ENCODE data around the gene SYNE1. TPM values are rescaled to one million over a fixed set of nuclear protein-coding genes. Genes with fewer than 3 reads are reported as not detected.

Gene SYNE1
- total and polyA plus RNA-seq, 7 experiments from 2014 or later = 50.6 to 205 (median 161) TPM

GRCh38 chr6:152271776-152272464 lies 365.2 kb downstream of the SYNE1 start:
- Histone ChIP-seq H3K4me3 (ENCODE audit: low read length) (no peak overlapping the region), H3K27ac (ENCODE audit: low read depth, low read length) (peak overlapping the region; percentile 39), H3K9me3 (ENCODE audit: control insufficient read depth in 2 of 3, low read length in 3 of 3) (no peaks in the 10 kb centered on the region), H3K36me3 (ENCODE audit: control insufficient read depth in 2 of 3, insufficient read depth in 3 of 3, low read length in 3 of 3) (peaks cover 4 to 27% (median 16%) of the 10 kb centered on the region in 3 experiments), H3K4me1 (ENCODE audit: control insufficient read depth in 2 of 2, insufficient read depth in 2 of 2, low read length in 2 of 2) (no peaks in the 10 kb centered on the region), H3K27me3 (ENCODE audit: control insufficient read depth in 2 of 2, insufficient read depth in 2 of 2, low read length in 2 of 2) (no peaks in the 10 kb centered on the region)
- intact Hi-C loops (cut with micrococcal nuclease) = no loop called here
- ATAC-seq (no peak), DNase-seq (no peak)
- H3K27me3 Mint-ChIP-seq = no peaks in the 10 kb centered on the region
- ChIA-PET CTCF (interaction anchor here (1.6 kb wide), 1 partner anchor 581 kb away, joined by 5 read pairs; no protein-coding TSS in a partner anchor), POLR2A (no interaction called here)
- peaks cover 0 to 15% (median 0%) of the 10 kb centered on the region in 7 donors for H3K4me1 Mint-ChIP-seq
- peaks cover 4 to 25% (median 9%) of the 10 kb centered on the region in 5 donors for H3K36me3 Mint-ChIP-seq
- no peak overlapping the region for H3K4me3 Mint-ChIP-seq
- H3K9me3 Mint-ChIP-seq = no peaks in the 10 kb centered on the region
- H3K27ac Mint-ChIP-seq = peak overlapping the region in 6 of 9 donors; percentile 1 to 70 (median 41)

GRCh38 chr6:152270301-152270925 lies 366.7 kb downstream of the SYNE1 start:
- Histone ChIP-seq H3K4me1 (ENCODE audit: control insufficient read depth in 2 of 2, insufficient read depth in 2 of 2, low read length in 2 of 2) (no peaks in the 10 kb centered on the region), H3K27me3 (ENCODE audit: control insufficient read depth in 2 of 2, insufficient read depth in 2 of 2, low read length in 2 of 2) (no peaks in the 10 kb centered on the region), H3K27ac (ENCODE audit: low read depth, low read length) (no peak overlapping the region), H3K36me3 (ENCODE audit: control insufficient read depth in 2 of 3, insufficient read depth in 3 of 3, low read length in 3 of 3) (peaks cover 4 to 21% (median 16%) of the 10 kb centered on the region in 3 experiments), H3K4me3 (ENCODE audit: low read length) (no peak overlapping the region), H3K9me3 (ENCODE audit: control insufficient read depth in 2 of 3, low read length in 3 of 3) (no peaks in the 10 kb centered on the region)
- ChIA-PET CTCF (interaction anchor here (0.6 to 1.5 kb wide), 3 partner anchors 103 to 580 kb away, joined by 3 to 5 read pairs (median 3); no protein-coding TSS in a partner anchor), POLR2A (interaction anchor here (0.5 kb wide), 1 partner anchor 72 kb away, joined by 4 read pairs; no protein-coding TSS in a partner anchor)
- peaks cover 0 to 15% (median 0%) of the 10 kb centered on the region in 7 donors for H3K4me1 Mint-ChIP-seq
- peak overlapping the region in 3 of 9 donors; percentile 25 to 84 (median 56) for H3K27ac Mint-ChIP-seq
- H3K4me3 Mint-ChIP-seq = no peak overlapping the region
- ATAC-seq (no peak), DNase-seq (no peak)
- no peaks in the 10 kb centered on the region for H3K27me3 Mint-ChIP-seq
- intact Hi-C loops (cut with micrococcal nuclease) = no loop called here
- H3K9me3 Mint-ChIP-seq = peaks cover 0 to 2% (median 0%) of the 10 kb centered on the region in 11 donors
- H3K36me3 Mint-ChIP-seq = peaks cover 5 to 32% (median 14%) of the 10 kb centered on the region in 5 donors

DNA sequence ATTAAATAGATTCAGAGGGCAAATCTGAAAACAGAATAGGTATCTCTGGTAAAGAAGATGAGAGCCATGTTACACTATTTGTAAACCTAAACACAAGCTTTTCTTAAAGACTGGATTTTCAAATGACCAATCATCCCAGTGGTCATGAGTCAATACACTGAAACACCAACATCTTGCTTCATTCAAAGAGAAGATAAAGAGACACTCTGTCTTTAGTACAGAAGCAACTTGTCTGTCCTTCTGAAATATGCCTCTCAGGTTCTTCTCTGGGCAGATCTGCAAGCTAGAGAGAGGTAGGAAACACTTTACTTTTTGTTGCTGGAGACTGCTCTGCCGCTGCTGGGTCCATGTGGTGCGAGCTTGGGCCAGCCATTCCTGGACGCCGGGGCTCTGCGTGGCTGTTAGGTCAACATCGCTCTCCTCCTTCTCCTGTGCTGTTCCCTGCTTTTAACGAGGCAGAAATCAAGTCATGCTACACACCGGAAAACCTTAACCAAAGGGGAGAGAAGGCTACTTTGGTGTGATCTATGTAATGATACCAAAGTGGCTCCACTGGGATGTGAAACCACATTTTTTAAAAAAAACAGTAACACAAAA lies 368.2 kb downstream of the SYNE1 start:
- no peak for ATAC-seq
- no peak overlapping the region for H3K4me3 Mint-ChIP-seq
- H3K27ac Mint-ChIP-seq = peak overlapping the region in 3 of 9 donors; percentile 8 to 38 (median 13)
- H3K27ac ChIP-seq (ENCODE audit: low read depth, low read length) = no peak overlapping the region
- H3K4me1 ChIP-seq (ENCODE audit: control insufficient read depth in 2 of 2, insufficient read depth in 2 of 2, low read length in 2 of 2) = no peaks in the 10 kb centered on the region
- H3K9me3 ChIP-seq (ENCODE audit: control insufficient read depth in 2 of 3, low read length in 3 of 3) = no peaks in the 10 kb centered on the region
- H3K4me1 Mint-ChIP-seq = peaks cover 0 to 15% (median 0%) of the 10 kb centered on the region in 7 donors
- peaks cover 5 to 38% (median 22%) of the 10 kb centered on the region in 5 donors for H3K36me3 Mint-ChIP-seq
- CTCF ChIA-PET = interaction anchor here (1.0 to 2.0 kb wide), 3 partner anchors 10 to 578 kb away, joined by 3 to 9 read pairs (median 5); no protein-coding TSS in a partner anchor
- no peaks in the 10 kb centered on the region for H3K27me3 ChIP-seq (ENCODE audit: control insufficient read depth in 2 of 2, insufficient read depth in 2 of 2, low read length in 2 of 2)
- no peak overlapping the region for H3K4me3 ChIP-seq (ENCODE audit: low read length)
- H3K9me3 Mint-ChIP-seq = peaks cover 0 to 8% (median 0%) of the 10 kb centered on the region in 11 donors
- H3K36me3 ChIP-seq (ENCODE audit: control insufficient read depth in 2 of 3, insufficient read depth in 3 of 3, low read length in 3 of 3) = peaks cover 4 to 25% (median 16%) of the 10 kb centered on the region in 3 experiments
- H3K27me3 Mint-ChIP-seq = no peaks in the 10 kb centered on the region
- intact Hi-C loops (cut with micrococcal nuclease) = loop anchor here (1.0 to 10.0 kb wide), 10 partner anchors 36 to 1377 kb away; no protein-coding TSS in a partner anchor
- no peak for DNase-seq
- POLR2A ChIA-PET = interaction anchor here (0.8 kb wide), 1 partner anchor 35 kb away, joined by 3 read pairs; no protein-coding TSS in a partner anchor

DNA sequence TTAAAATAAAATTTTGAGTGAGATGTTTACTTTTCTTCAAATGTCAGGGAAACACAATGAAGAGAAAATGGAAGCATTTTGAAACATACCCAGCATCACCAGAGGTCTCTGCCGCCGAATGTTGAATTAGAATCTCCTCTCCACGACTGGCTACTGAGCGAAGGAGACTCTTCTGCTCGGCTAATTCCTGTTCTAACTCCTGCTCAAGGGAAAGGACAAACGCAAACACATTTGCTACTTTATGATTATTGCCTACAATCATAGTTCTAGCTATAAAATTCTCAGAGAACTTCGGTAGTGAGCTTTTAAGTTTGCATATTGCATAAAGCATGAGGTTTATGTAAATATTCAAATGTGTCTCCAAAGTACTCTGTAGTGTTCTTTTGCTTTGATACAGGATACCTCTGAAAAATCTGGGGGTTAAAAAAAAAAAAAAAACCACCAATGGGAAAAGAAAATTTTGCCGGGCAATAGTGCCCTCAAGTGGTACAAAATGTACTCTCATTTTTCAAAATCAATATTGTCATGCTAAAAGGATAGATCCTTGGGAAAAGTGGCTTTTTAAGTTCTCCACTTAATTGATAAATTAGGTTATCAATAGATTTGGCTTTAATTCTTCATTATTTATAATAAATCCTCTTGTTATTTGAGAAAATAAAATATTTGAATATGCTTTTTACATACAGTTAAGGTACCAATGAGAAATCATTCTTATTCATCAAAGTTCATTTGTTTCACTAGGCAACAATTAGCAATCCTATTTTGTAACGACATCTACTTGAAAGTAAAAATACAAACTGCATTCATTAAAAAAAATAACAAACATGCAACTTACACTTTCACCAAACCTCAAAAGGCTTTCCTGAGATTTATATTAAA lies 369.0 kb downstream of the SYNE1 start:
- no peaks in the 10 kb centered on the region for H3K27me3 ChIP-seq (ENCODE audit: control insufficient read depth in 2 of 2, insufficient read depth in 2 of 2, low read length in 2 of 2)
- H3K27ac ChIP-seq (ENCODE audit: low read depth, low read length) = no peak overlapping the region
- Mint-ChIP-seq H3K36me3 (peaks cover 5 to 45% (median 27%) of the 10 kb centered on the region in 5 donors), H3K27ac (no peak overlapping the region), H3K4me3 (no peak overlapping the region), H3K27me3 (no peaks in the 10 kb centered on the region), H3K4me1 (peaks cover 0 to 15% (median 0%) of the 10 kb centered on the region in 7 donors), H3K9me3 (peaks cover 0 to 13% (median 2%) of the 10 kb centered on the region in 11 donors)
- intact Hi-C loops (cut with micrococcal nuclease) = loop anchor here (1.0 to 10.0 kb wide), 10 partner anchors 35 to 1376 kb away; no protein-coding TSS in a partner anchor
- peaks cover 4 to 32% (median 17%) of the 10 kb centered on the region in 3 experiments for H3K36me3 ChIP-seq (ENCODE audit: control insufficient read depth in 2 of 3, insufficient read depth in 3 of 3, low read length in 3 of 3)
- ChIA-PET POLR2A (interaction anchor here (0.6 to 0.8 kb wide), 3 partner anchors 34 to 838 kb away, joined by 3 read pairs; no protein-coding TSS in a partner anchor), CTCF (interaction anchor here (0.6 to 2.0 kb wide), 15 partner anchors 9 to 608 kb away, joined by 3 to 9 read pairs (median 4); no protein-coding TSS in a partner anchor)
- no peaks in the 10 kb centered on the region for H3K4me1 ChIP-seq (ENCODE audit: control insufficient read depth in 2 of 2, insufficient read depth in 2 of 2, low read length in 2 of 2)
- H3K9me3 ChIP-seq (ENCODE audit: control insufficient read depth in 2 of 3, low read length in 3 of 3) = peaks cover 0 to 7% (median 0%) of the 10 kb centered on the region in 3 experiments
- H3K4me3 ChIP-seq (ENCODE audit: low read length) = no peak overlapping the region
- peak in 5 of 9 donors; percentile 26 to 45 (median 41) for DNase-seq
- no peak for ATAC-seq

- peaks cover 15 to 63% (median 46%) of the 10 kb centered on the region in 5 donors for H3K36me3 Mint-ChIP-seq
Observed at GRCh38 chr6:152265651-152266050, 371.5 kb downstream of the SYNE1 start.

More at GRCh38 chr6:152265651-152266050, 371.5 kb downstream of the SYNE1 start:
- Histone ChIP-seq H3K9me3 (ENCODE audit: control insufficient read depth in 2 of 3, low read length in 3 of 3) (peaks cover 0 to 12% (median 0%) of the 10 kb centered on the region in 3 experiments), H3K27me3 (ENCODE audit: control insufficient read depth in 2 of 2, insufficient read depth in 2 of 2, low read length in 2 of 2) (no peaks in the 10 kb centered on the region), H3K36me3 (ENCODE audit: control insufficient read depth in 2 of 3, insufficient read depth in 3 of 3, low read length in 3 of 3) (peaks cover 4 to 40% (median 15%) of the 10 kb centered on the region in 3 experiments), H3K4me1 (ENCODE audit: control insufficient read depth in 2 of 2, insufficient read depth in 2 of 2, low read length in 2 of 2) (no peaks in the 10 kb centered on the region), H3K4me3 (ENCODE audit: low read length) (no peak overlapping the region), H3K27ac (ENCODE audit: low read depth, low read length) (no peak overlapping the region)
- H3K9me3 Mint-ChIP-seq = peaks cover 0 to 23% (median 12%) of the 10 kb centered on the region in 11 donors
- intact Hi-C loops (cut with micrococcal nuclease) = loop anchor here (5.0 to 10.0 kb wide), 3 partner anchors 33 to 1373 kb away; no protein-coding TSS in a partner anchor
- CTCF ChIA-PET = no interaction called here
- no peak overlapping the region for H3K4me3 Mint-ChIP-seq
- H3K27me3 Mint-ChIP-seq = no peaks in the 10 kb centered on the region
- POLR2A ChIA-PET = no interaction called here
- DNase-seq (no peak), ATAC-seq (no peak)
- H3K27ac Mint-ChIP-seq = peak overlapping the region in 1 of 9 donors; percentile 45
- H3K4me1 Mint-ChIP-seq = peaks cover 0 to 9% (median 2%) of the 10 kb centered on the region in 7 donors
